ENCODE measurements around the gene MBD3. TPM values are rescaled to one million over a fixed set of nuclear protein-coding genes. Genes with fewer than 3 reads are reported as not detected.

Gene MBD3
- total and polyA plus RNA-seq, 2 donors (not counting 1 experiment from before 2014, with no cell fraction given) = 19.8 to 85.2 TPM

DNA sequence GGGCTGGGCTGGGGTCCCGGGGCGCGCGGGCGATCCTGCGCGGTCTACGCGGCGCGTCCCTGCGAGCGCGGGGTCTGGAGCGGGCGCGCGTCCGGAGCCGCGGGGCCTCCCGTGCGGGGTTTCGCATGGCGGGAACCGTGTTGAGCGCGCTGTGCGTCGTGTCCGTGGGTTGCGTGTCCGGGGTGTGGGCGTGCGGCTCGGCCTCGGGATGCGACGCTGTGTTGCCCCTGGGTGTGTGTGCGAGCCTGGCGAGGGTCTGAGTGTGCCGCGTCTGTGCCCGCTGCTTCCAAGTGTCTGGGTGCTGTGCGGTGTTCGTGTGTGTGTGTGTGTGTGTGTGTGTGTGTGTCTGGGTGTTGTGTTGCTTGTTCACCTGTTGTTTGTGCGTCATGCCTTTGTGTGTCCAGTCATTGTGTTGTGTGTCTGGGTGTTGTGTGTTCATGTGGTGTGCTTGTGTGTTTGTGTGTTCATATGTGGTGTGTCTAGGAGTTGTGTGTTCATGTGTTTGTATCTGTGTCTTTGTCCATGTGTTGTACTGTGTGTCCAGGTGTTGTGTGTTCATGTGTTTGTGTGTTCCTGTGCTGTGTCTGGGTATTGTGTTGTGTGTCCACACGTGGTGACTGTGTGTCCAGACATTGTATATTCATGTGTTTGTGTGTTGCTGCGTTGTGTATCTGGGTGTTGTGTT lies 68.2 kb downstream of the MBD3 start:
- Histone ChIP-seq H3K4me2 (ENCODE audit: extremely low read depth, insufficient read depth, low read length) (no peak overlapping the region), H3K9ac (ENCODE audit: insufficient read depth, low read length) (no peak overlapping the region), H3K4me1 (ENCODE audit: control insufficient read depth, extremely low read depth, insufficient read depth, low read length) (no peaks in the 10 kb centered on the region), H3K27me3 (ENCODE audit: control insufficient read depth, insufficient read depth, low read length) (peaks cover 18% of the 10 kb centered on the region), H3K36me3 (ENCODE audit: control insufficient read depth, insufficient read depth, low read length) (no peaks in the 10 kb centered on the region), H3K9me3 (ENCODE audit: control insufficient read depth, insufficient read depth, low read depth, low read length) (no peaks in the 10 kb centered on the region), H2AFZ (ENCODE audit: low read length) (no peak overlapping the region), H4K20me1 (ENCODE audit: control insufficient read depth, extremely low read depth, insufficient read depth, low read length) (no peaks in the 10 kb centered on the region), H3K27ac (ENCODE audit: insufficient read depth, low read length) (no peak overlapping the region), H3K79me2 (ENCODE audit: control insufficient read depth, insufficient read depth, low read length) (no peaks in the 10 kb centered on the region), H3K4me3 (replicated peaks in 1 of 4; ENCODE audit: control extremely low read depth in 1 of 4, insufficient read depth in 1 of 4, low read depth in 3 of 4, low read length in 4 of 4) (no peak overlapping the region)
- DNase-seq (ENCODE audit: low read depth in 2 of 2) = no peak
- TF ChIP-seq, protein P1, sequence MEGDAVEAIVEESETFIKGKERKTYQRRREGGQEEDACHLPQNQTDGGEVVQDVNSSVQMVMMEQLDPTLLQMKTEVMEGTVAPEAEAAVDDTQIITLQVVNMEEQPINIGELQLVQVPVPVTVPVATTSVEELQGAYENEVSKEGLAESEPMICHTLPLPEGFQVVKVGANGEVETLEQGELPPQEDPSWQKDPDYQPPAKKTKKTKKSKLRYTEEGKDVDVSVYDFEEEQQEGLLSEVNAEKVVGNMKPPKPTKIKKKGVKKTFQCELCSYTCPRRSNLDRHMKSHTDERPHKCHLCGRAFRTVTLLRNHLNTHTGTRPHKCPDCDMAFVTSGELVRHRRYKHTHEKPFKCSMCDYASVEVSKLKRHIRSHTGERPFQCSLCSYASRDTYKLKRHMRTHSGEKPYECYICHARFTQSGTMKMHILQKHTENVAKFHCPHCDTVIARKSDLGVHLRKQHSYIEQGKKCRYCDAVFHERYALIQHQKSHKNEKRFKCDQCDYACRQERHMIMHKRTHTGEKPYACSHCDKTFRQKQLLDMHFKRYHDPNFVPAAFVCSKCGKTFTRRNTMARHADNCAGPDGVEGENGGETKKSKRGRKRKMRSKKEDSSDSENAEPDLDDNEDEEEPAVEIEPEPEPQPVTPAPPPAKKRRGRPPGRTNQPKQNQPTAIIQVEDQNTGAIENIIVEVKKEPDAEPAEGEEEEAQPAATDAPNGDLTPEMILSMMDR (conservative IDR thresholded peaks at IDR 0.05 in 1 of 2, IDR thresholded peaks at IDR 0.05 in 1 of 2; ENCODE audit: low read depth in 1 of 2, low read length in 2 of 2) = no peak
- TF ChIP-seq EZH2 (IDR thresholded peaks at IDR 0.05; ENCODE audit: low read length, missing control alignments) = peak; percentile 94

Other genes with a start within 250 kb of the MBD3 start
- gene NDUFS7, start 209.0 kb downstream of the MBD3 start, total RNA-seq = 55.0 and 71.2 TPM in 2 replicates
- 29.6 and 30.3 TPM in 2 replicates for gene NDUFS7, start 209.0 kb downstream of the MBD3 start, polyA plus RNA-seq
- 31.1 and 44.1 TPM in 2 replicates for gene GAMT, start 191.3 kb downstream of the MBD3 start, total RNA-seq
- gene GAMT, start 191.3 kb downstream of the MBD3 start, polyA plus RNA-seq = 20.0 and 32.6 TPM in 2 replicates
- 34.9 and 49.5 TPM in 2 replicates for gene DAZAP1, start 185.3 kb downstream of the MBD3 start, total RNA-seq
- 44.6 and 65.4 TPM in 2 replicates for gene DAZAP1, start 185.3 kb downstream of the MBD3 start, polyA plus RNA-seq
- 369 and 494 TPM in 2 replicates for gene RPS15, start 154.5 kb downstream of the MBD3 start, total RNA-seq
- 878 and 1,038 TPM in 2 replicates for gene RPS15, start 154.5 kb downstream of the MBD3 start, polyA plus RNA-seq
- gene APC2, start 142.7 kb downstream of the MBD3 start, total RNA-seq = 0.26 and 0.50 TPM in 2 replicates
- gene APC2, start 142.7 kb downstream of the MBD3 start, polyA plus RNA-seq = 0.01 and 0.02 TPM in 2 replicates
- 21.8 and 24.8 TPM in 2 replicates for gene C19orf25, start 113.7 kb downstream of the MBD3 start, total RNA-seq
- 11.2 and 12.0 TPM in 2 replicates for gene C19orf25, start 113.7 kb downstream of the MBD3 start, polyA plus RNA-seq
- 1.5 and 3.5 TPM in 2 replicates for gene PCSK4, start 102.5 kb downstream of the MBD3 start, total RNA-seq
- gene PCSK4, start 102.5 kb downstream of the MBD3 start, polyA plus RNA-seq = 0.26 and 0.28 TPM in 2 replicates
- gene REEP6, start 101.7 kb downstream of the MBD3 start, total RNA-seq = 0.99 and 1.3 TPM in 2 replicates
- 0.47 and 0.55 TPM in 2 replicates for gene REEP6, start 101.7 kb downstream of the MBD3 start, polyA plus RNA-seq
- gene ADAMTSL5, start 79.8 kb downstream of the MBD3 start, total RNA-seq = 1.5 and 3.1 TPM in 2 replicates
- 4.3 and 4.7 TPM in 2 replicates for gene ADAMTSL5, start 79.8 kb downstream of the MBD3 start, polyA plus RNA-seq
- gene PLK5, start 68.8 kb downstream of the MBD3 start, total RNA-seq = not detected in 2 replicates
- not detected in 2 replicates for gene PLK5, start 68.8 kb downstream of the MBD3 start, polyA plus RNA-seq
- 33.0 and 40.1 TPM in 2 replicates for gene MEX3D, start 24.5 kb downstream of the MBD3 start, total RNA-seq
- gene MEX3D, start 24.5 kb downstream of the MBD3 start, polyA plus RNA-seq = 5.3 and 6.3 TPM in 2 replicates
- 89.2 and 110 TPM in 2 replicates for gene UQCR11, start 12.6 kb upstream of the MBD3 start, total RNA-seq
- gene UQCR11, start 12.6 kb upstream of the MBD3 start, polyA plus RNA-seq = 92.5 and 101 TPM in 2 replicates
- gene TCF3, start 59.8 kb upstream of the MBD3 start, total RNA-seq = 53.7 and 54.7 TPM in 2 replicates
- gene TCF3, start 59.8 kb upstream of the MBD3 start, polyA plus RNA-seq = 39.3 and 53.4 TPM in 2 replicates
- gene ONECUT3, start 160.6 kb upstream of the MBD3 start, total RNA-seq = not detected in 2 replicates
- not detected in 2 replicates for gene ONECUT3, start 160.6 kb upstream of the MBD3 start, polyA plus RNA-seq
- 1.3 and 3.0 TPM in 2 replicates for gene ATP8B3, start 219.4 kb upstream of the MBD3 start, total RNA-seq
- 2.3 and 3.5 TPM in 2 replicates for gene ATP8B3, start 219.4 kb upstream of the MBD3 start, polyA plus RNA-seq

Measured in fibroblast of lung (primary cell).